ENCODE data around the gene SERPINA5.

- TF ChIP-seq EZH2 (IDR thresholded peaks at IDR 0.05; ENCODE audit: low read depth) (no peak), CTCF (conservative IDR thresholded peaks at IDR 0.05) (no peak)
Observed at GRCh38 chr14:94539181-94539580, 42.0 kb upstream of the SERPINA5 start.

Data from PC-9 (cell line).